GM18520 (cell line): Measurements from ENCODE around the gene HTR1A.

ENCODE experiments used
- ATAC-seq: cut with Tn5 transposase; IDR thresholded peaks from one replicate; pipeline ENCODE4 v1.9.1; 2021; ENCODE audit not compliant: unreplicated experiment

HTR1A gene

DNA sequence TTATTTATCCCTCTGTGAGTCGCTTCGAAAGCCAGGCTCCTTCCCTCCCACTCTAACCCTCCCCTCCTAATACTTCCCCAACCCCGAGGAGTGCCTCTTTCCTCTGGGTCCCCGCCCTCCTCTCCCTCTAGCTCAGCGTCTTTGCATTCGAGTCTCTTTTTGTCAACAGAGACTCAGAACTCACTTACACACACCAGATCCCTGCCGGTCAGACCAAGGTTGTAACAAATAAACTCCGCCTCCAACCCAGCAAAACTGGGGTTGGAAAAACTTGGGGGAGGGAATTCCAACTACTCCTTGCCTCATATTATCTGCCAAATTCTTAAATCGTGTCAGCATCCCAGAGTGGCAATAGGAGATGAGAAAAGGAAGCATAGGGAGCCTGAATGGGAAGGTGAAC, at the start of gene HTR1A:
Gene HTR1A (minus strand): TSS at position 167 of the 400 bp plus-strand sequence. CDS start 726 bp downstream, outside the sequence.
- ATAC-seq: no peak

DNA sequence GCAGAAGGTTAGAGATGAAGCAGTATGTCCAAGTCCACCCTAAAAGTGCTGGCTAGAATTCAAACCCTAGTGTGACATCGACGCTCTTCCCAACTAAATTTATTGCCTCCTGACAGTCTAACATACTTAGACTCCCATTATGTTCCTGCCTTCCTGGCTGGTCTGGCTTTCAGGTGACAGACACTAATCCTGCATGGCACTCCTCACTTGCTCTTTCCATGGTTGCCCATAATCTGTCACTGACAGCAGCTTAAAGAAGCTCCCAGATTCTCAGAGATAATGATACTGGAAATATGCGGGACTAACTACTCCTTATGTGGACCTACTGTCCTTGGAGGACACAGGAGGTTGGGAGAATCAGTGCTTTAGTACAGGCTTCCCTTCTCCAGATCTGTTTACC, 41.7 kb upstream of the HTR1A start:
- no peak for ATAC-seq

GRCh38 chr5:64000096-64000495, 37.9 kb upstream of the HTR1A start:
- ATAC-seq: no peak

DNA sequence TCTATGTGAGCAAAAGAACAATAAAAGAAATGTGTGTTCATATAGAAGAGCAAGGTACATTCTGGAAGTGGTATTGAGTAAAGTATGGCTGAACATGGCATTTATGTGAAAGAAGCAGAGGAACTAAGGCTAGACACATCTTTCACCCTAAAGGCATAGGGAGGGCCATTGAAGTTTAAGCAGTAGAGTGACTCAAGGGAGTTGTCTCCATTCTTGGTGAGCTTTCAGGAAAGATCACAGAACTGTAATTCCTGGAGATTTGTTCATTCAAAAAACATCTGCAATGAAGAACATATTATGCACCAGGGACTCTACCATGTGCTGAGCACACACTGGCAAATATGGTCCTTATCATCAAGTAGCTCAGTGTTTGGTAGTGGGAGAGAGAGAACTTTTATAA, 24.8 kb upstream of the HTR1A start:
- ATAC-seq: no peak

- ATAC-seq: no peak
Observed at GRCh38 chr5:63981864-63982263, 19.6 kb upstream of the HTR1A start.

GRCh38 chr5:63963926-63964325, 1.7 kb upstream of the HTR1A start:
- no peak for ATAC-seq

DNA sequence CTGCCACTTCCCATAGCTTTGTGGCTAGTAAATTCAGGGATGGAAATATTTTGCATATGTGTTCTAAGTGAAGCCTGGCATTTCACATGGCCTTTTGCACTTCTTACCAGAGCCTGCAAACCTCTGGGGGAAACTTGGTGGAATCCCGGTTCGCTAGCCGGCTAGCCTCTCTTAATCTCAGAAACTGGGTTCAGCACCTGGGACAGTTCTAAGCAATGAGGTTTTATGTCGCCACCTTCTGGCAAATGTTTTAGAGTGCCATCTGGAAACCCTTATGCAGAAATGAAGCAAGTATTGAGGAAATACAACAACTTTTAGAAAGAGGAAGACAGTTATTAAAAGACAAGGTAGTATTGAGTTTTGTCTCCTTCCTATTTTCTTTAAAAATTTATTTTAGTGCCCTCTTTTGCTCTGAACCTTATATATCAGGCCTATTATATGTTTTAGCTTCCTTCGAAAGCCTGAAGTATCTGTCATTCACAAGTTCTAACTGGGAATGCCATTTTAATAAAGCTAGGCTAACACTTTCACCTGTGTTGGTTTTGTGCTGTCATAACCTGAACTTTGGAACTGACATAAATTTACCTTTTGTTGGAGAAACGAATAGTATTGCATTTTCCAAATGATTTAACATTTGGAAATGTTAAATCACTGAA, 963 bp upstream of the HTR1A start:
- peak; percentile 82 for ATAC-seq

GRCh38 chr5:63961598-63962161, 565 bp downstream of the HTR1A start:
- no peak for ATAC-seq

DNA sequence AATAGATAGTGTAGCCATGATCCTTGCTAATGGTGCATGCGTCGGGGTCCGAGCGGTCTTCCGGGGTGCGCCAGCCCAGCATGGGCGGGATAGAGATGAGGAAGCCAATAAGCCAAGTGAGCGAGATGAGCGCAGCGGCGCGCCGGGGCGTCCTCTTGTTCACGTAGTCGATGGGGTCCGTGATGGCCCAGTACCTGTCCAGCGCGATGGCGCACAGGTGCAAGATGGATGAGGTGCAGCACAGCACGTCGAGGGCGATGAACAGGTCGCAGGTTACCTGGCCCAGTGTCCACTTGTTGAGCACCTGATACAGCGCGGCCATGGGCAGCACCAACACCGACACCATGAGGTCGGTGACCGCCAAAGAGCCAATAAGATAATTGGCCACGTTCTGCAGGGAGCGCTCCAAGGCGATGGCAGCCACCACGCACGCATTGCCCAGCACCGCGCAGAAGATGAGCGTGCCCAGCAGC, 1.1 kb downstream of the HTR1A start:
- no peak for ATAC-seq

- no peak for ATAC-seq
Observed at GRCh38 chr5:63960646-63961045, 1.6 kb downstream of the HTR1A start.

DNA sequence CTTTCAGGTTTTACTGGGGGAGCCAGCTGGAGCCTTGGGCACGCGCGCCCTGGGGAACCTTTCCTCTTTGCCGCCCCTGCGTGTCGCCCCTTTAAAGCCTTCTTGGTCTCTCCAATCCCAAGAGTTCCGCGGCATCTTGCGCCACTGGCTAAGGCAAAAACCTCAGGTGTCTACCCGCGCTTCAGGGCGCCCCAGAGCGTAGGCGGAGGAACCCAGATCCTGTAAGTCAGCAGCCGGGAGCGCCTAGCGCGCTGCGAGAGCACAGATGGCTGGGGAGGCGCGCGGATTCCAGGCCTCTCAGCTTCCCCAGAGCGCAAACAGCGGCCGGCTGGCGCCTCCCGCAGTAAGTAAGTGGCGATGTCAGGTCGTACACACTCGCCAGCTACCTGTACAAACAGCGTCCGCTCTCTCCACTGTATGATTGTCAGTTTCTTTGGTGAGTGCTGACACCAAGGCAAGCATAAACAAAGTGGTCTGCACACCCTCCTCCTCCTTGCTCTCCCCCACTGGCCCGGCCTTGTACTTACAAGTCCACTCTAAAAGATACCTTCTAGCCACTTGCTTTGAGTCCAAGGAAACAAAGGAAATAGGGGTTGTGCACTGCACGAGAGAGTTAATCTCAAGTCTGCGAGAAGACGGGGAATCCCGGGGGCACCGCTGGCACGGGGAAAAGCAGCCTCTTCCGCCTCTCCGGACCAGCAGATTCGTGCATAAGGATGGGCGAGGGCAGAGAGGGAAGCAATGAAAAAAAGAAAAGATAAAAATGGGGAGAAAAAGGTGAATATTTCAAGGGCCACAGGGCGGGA, 2.9 kb downstream of the HTR1A start:
- ATAC-seq: no peak

DNA sequence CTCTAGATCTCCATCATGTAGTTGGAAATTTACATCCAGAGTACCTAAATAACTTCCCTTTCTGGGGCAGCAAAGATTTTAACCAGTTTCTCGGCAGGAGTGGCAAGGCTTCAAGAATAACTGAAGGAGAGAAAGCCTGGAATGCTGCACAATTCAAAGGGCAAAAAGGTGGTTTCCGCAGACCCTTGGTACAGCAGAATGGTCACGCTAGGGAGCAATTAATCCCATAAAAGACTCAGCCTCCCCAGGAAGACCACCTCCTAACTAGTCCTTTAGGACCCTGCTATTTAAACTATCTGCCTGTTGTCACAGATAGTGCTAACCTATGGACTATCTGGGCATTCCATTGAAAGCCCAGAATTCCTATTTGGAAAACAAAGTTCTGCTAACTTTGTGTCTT, 3.6 kb downstream of the HTR1A start:
- no peak for ATAC-seq

- ATAC-seq: no peak
Observed at GRCh38 chr5:63957617-63958016, 4.6 kb downstream of the HTR1A start.

GRCh38 chr5:63953217-63953616, 9.0 kb downstream of the HTR1A start:
- no peak for ATAC-seq

DNA sequence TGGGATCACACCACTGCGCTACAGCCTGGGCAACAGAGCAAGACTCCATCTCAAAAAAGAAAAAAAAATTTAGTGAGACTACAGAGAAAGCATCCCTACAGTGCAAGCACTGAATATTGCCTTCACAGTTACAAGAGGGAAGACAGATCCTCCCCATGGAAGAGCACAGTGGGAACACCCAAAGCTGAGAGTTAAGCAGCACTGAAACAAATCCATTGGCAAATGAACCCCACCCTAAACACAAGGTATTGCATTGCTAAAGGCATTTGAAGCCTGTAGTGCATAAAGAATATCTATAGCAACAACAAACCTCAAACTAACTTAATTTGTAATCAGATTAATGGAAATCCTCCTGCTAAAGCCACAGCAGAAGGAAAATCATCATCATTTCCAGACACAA, 27.1 kb downstream of the HTR1A start:
- no peak for ATAC-seq

GRCh38 chr5:63931836-63932235, 30.4 kb downstream of the HTR1A start:
- ATAC-seq: no peak

GRCh38 chr5:63928451-63928850, 33.8 kb downstream of the HTR1A start:
- no peak for ATAC-seq

DNA sequence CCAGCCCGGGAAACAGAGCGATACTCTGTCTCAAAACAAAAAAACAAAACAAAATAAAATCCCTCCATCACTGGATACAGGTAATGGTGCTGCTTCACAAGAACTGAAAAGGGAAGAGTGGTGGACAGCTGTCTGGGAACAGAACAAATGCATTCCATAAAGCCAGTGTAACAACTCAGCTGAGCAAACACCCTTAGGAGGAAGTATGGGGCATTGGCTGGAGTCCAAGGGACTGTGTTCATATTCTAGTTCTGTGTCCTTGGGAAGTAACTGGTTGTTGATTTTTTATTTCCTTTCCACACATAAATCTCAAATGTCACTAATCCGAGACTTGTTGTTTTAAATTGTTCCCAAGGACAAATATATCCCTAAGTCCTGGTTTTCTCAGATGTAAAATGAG, 38.3 kb downstream of the HTR1A start:
- no peak for ATAC-seq

GRCh38 chr5:63919763-63920478, 42.3 kb downstream of the HTR1A start:
- ATAC-seq: no peak

- ATAC-seq: no peak
Observed at GRCh38 chr5:63916786-63917185, 45.5 kb downstream of the HTR1A start.

DNA sequence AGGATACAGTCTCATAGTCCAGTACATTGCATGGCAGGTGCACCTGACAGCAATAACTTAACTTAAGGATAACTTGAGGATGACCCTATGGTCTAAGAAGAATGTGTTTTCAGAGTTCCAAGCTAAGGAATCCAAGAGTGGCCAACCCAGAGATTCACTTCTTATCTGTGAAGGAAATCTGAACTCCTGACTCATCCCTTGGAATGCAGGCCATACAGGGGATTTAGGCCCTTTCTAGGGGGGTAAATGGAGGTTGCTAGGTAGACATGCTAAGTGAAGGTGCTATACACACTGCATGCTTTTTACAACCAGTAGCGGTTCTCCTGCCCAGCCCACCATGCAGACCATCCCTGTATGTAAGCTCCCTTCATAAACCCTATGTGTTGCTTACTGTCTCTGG, 50.4 kb downstream of the HTR1A start:
- no peak for ATAC-seq
